ENCODE data around the gene NEXN. TPM values are rescaled to one million over a fixed set of nuclear protein-coding genes. Genes with fewer than 3 reads are reported as not detected.
A peak's percentile ranks its signal among the peaks of the same experiment; 100 is the strongest.

NEXN gene
- total and polyA plus RNA-seq, 10 donors = 3.4 to 9.9 (median 6.1) TPM

GRCh38 chr1:77888781-77889642 is 588 bp downstream of the NEXN start:
- peak; percentile 84 for DNase-seq

GRCh38 chr1:77889671-77890070 is 1.2 kb downstream of the NEXN start:
- Histone ChIP-seq H3K27ac (no peak overlapping the region), H3K36me3 (no peaks in the 10 kb centered on the region), H3K9me3 (no peaks in the 10 kb centered on the region), H3K27me3 (replicated peaks in 1 of 7) (peaks cover 0 to 16% (median 6%) of the 10 kb centered on the region in 7 donors), H3K4me3 (peak overlapping the region in 5 of 8 donors; percentile 52 to 78 (median 56)), H3K4me1 (peaks cover 0 to 20% (median 9%) of the 10 kb centered on the region in 6 donors)
- intact Hi-C loops (cut with DNase I; ENCODE audit: low total_unique reads) = no loop called here
- TF ChIP-seq CTCF (IDR thresholded peaks at IDR 0.05 in 8 of 11, conservative IDR thresholded peaks at IDR 0.05 in 3 of 11) = no peak
- no peak for TF ChIP-seq POLR2A (IDR thresholded peaks at IDR 0.05)
- no peak for TF ChIP-seq POLR2AphosphoS5 (IDR thresholded peaks at IDR 0.05)
- DNase-seq = no peak
- WGBS, 5 donors = 73 to 88% (median 84%) methylated on average over 7 of the region's 7 CpGs

More at GRCh38 chr1:77888781-77889642, 588 bp downstream of the NEXN start:
- H3K4me1 ChIP-seq = peaks cover 0 to 20% (median 9%) of the 10 kb centered on the region in 6 donors
- peak overlapping the region; percentile 36 to 78 (median 54) for H3K4me3 ChIP-seq
- peak overlapping the region in 7 of 8 donors; percentile 63 to 82 (median 71) for H3K27ac ChIP-seq
- peaks cover 0 to 16% (median 6%) of the 10 kb centered on the region in 7 donors for H3K27me3 ChIP-seq (replicated peaks in 1 of 7)
- no peaks in the 10 kb centered on the region for H3K9me3 ChIP-seq
- TF ChIP-seq CTCF (IDR thresholded peaks at IDR 0.05 in 8 of 11, conservative IDR thresholded peaks at IDR 0.05 in 3 of 11) (no peak), POLR2A (IDR thresholded peaks at IDR 0.05) (no peak), POLR2AphosphoS5 (IDR thresholded peaks at IDR 0.05) (no peak)
- intact Hi-C loops (cut with DNase I; ENCODE audit: low total_unique reads) = no loop called here
- H3K36me3 ChIP-seq = no peaks in the 10 kb centered on the region
- 2 to 3% (median 2%) methylated on average over 18 to 46 of the region's 46 CpGs for WGBS, 5 donors

- Histone ChIP-seq H3K4me3 (no peak overlapping the region), H3K9me3 (no peaks in the 10 kb centered on the region), H3K27ac (no peak overlapping the region), H3K36me3 (no peaks in the 10 kb centered on the region), H3K4me1 (peaks cover 0 to 20% (median 9%) of the 10 kb centered on the region in 6 donors), H3K27me3 (replicated peaks in 1 of 7) (peaks cover 0 to 16% (median 6%) of the 10 kb centered on the region in 7 donors)
- TF ChIP-seq CTCF (IDR thresholded peaks at IDR 0.05 in 8 of 11, conservative IDR thresholded peaks at IDR 0.05 in 3 of 11) (no peak), POLR2AphosphoS5 (IDR thresholded peaks at IDR 0.05) (no peak), POLR2A (IDR thresholded peaks at IDR 0.05) (no peak)
- DNase-seq = no peak
- WGBS, 5 donors = 85 to 96% (median 89%) methylated on average over 1 of the region's 1 CpG
- intact Hi-C loops (cut with DNase I; ENCODE audit: low total_unique reads) = no loop called here
Measured at GRCh38 chr1:77891200-77891599, 2.8 kb downstream of the NEXN start.

GRCh38 chr1:77899647-77900320 is 11.4 kb downstream of the NEXN start:
- H3K27ac ChIP-seq = no peak overlapping the region
- no peaks in the 10 kb centered on the region for H3K4me1 ChIP-seq
- DNase-seq = no peak
- no peaks in the 10 kb centered on the region for H3K27me3 ChIP-seq (replicated peaks in 1 of 7)
- intact Hi-C loops (cut with DNase I; ENCODE audit: low total_unique reads) = no loop called here
- no peak overlapping the region for H3K4me3 ChIP-seq
- TF ChIP-seq POLR2A (IDR thresholded peaks at IDR 0.05) = no peak
- no peak for TF ChIP-seq CTCF (IDR thresholded peaks at IDR 0.05 in 8 of 11, conservative IDR thresholded peaks at IDR 0.05 in 3 of 11)
- no peak for TF ChIP-seq POLR2AphosphoS5 (IDR thresholded peaks at IDR 0.05)
- H3K36me3 ChIP-seq = no peaks in the 10 kb centered on the region
- 73 to 92% (median 82%) methylated on average over 4 of the region's 4 CpGs for WGBS, 5 donors
- no peaks in the 10 kb centered on the region for H3K9me3 ChIP-seq
